Central memory CD8-positive, alpha-beta T cell (primary cell): ENCODE data around the gene TARDBP.
"Not testable (repeated sequence)": the region's sequence is repeated elsewhere in the genome, so short reads cannot be mapped to it uniquely, and the experiment has no call there.

ENCODE experiments used
- ATAC-seq: fragments of 150-1000 bp; cut with Tn5 transposase; replicated peaks from 2 replicates; pipeline ENCODE4 v1.10.0; 2022; ENCODE audit warnings: mild to moderate bottlenecking, moderate FRiP score, moderate number of reproducible peaks; ENCODE audit not compliant: poor library complexity, severe bottlenecking; ENCODE audit errors: extremely low read depth
- DNase-seq, 2 donors: peaks; one replicate each; pipeline ENCODE4 v3.0.0; 2021; ENCODE audit warnings: low spot score in 2 of 2
- H3K27ac Mint-ChIP-seq: one replicate; pipeline ENCODE4 v1.8.0; 2022; ENCODE audit warnings: low read depth, mild to moderate bottlenecking, moderate library complexity, mixed read lengths
- H3K27me3 Mint-ChIP-seq: one replicate; pipeline ENCODE4 v1.8.0; 2022; ENCODE audit warnings: mixed read lengths
- H3K36me3 Mint-ChIP-seq: one replicate; pipeline ENCODE4 v1.8.0; 2022; ENCODE audit warnings: mild to moderate bottlenecking, moderate library complexity, mixed read lengths; ENCODE audit not compliant: insufficient read depth
- H3K4me1 Mint-ChIP-seq: one replicate; pipeline ENCODE4 v1.8.0; 2022; ENCODE audit warnings: mixed read lengths
- H3K4me3 Mint-ChIP-seq: one replicate; pipeline ENCODE4 v1.8.0; 2022; ENCODE audit warnings: mild to moderate bottlenecking, moderate library complexity, mixed read lengths
- H3K9me3 Mint-ChIP-seq: one replicate; pipeline ENCODE4 v1.8.0; 2022; ENCODE audit warnings: mixed read lengths

Gene TARDBP

GRCh38 chr1:11039351-11040104 is 27.1 kb downstream of the TARDBP start:
- DNase-seq, result no peak
- Mint-ChIP-seq H3K27me3 (no peaks in the 10 kb centered on the region), H3K9me3 (no peaks in the 10 kb centered on the region), H3K4me3 (no peak overlapping the region), H3K4me1 (no peaks in the 10 kb centered on the region), H3K27ac (no peak overlapping the region), H3K36me3 (no peaks in the 10 kb centered on the region)
- ATAC-seq, result no peak

DNA sequence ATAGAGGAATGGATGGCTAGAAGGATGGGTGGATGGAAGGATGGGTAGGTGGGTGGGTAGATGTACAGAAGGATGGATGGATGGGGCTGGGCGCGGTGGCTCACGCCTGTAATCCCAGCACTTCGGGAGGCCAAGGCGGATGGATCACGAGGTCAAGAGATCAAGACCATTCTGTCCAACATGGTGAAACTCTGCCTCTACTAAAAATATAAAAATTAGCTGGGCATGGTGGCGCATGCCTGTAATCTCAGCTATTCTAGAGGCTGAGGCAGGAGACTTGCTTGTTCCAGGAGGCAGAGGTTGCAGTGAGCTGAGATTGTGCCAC is 27.6 kb downstream of the TARDBP start:
- ATAC-seq, H3K4me1 Mint-ChIP-seq, H3K4me3 Mint-ChIP-seq, H3K27ac Mint-ChIP-seq, H3K36me3 Mint-ChIP-seq, H3K27me3 Mint-ChIP-seq, DNase-seq, H3K9me3 Mint-ChIP-seq: not testable (repeated sequence)

DNA sequence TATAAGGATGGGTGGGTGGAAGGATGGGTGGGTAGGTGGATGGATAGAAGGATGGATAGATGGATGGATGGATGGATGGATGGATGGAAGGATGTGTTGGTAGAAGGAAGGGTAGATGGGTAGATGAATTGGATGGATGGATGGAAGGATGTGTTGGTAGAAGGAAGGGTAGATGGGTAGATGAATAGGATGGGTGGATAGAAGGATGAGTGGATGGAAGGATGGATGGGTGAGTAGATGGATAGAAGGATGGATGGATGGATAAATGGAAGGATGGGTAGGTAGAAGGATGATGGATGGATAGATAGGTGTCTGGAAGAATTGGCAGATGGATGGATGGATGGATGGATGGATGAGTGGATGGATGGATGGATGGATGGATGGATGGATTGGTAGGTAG is 28.6 kb downstream of the TARDBP start:
- no peaks in the 10 kb centered on the region for H3K9me3 Mint-ChIP-seq
- no peaks in the 10 kb centered on the region for H3K4me1 Mint-ChIP-seq
- DNase-seq (no peak), ATAC-seq (no peak)
- no peak overlapping the region for H3K27ac Mint-ChIP-seq
- no peaks in the 10 kb centered on the region for H3K27me3 Mint-ChIP-seq
- no peak overlapping the region for H3K4me3 Mint-ChIP-seq
- H3K36me3 Mint-ChIP-seq, result no peaks in the 10 kb centered on the region

DNA sequence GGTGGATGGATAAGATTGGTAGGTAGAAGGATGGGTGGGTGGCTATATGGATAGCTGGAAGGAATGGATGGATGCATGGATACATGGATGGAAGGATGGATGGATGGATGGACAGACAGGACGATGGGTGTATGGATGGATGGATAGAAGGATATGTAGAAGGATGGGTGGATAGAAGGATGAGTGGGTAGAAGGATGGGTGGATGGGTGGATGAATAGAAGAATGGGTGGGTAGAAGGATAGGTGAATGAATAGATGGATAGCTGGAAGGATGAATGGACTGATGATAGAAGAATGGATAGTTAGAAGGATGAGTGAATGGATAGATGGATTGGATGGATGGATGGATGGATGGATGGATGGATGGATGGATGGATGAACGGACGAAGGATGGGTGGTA is 29.6 kb downstream of the TARDBP start:
- Mint-ChIP-seq H3K27ac (no peak overlapping the region), H3K36me3 (no peaks in the 10 kb centered on the region), H3K27me3 (no peaks in the 10 kb centered on the region), H3K4me3 (no peak overlapping the region), H3K9me3 (no peaks in the 10 kb centered on the region), H3K4me1 (no peaks in the 10 kb centered on the region)
- DNase-seq (no peak), ATAC-seq (no peak)

DNA sequence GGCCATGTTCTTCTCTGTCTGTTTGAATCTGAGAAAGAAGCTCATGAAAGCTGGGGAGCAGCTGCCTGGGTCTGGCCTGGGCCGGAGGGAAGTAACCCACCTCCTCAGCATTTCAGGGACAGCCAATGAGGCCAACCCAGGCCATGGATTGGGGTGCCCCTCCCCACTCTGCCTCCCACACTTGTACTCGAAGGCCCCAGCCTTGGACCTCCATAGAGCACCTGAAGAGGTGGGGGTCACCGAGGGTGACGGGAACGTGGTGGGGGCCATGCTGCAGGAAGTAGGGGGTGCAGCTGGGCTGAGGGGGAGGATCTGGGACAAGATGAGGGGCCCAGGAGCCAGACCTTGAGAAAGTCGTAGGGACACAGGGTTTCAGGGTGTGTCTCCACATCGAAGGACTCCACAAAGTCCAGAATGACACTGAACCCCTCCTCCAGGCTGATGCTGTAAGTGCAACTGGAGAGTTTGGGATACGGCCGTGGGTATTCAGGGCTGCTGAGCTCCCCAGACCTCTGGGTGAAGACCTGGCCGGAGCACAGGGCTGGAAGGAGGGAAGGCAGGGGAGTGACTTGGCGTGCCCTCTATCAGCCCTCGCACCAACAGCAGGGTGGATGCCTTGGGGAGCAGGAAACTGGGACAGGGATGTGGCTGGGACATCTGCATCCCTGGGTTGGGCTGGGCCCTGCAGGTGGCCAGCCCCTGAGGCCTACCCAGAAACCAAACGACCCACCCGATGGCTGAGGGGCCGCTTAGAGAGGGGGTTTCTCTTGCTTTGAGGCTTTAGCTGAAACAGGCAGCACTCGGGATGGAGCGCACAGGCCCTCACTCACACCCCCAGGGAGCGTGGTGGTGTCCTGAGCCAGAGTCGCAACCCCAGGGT is 30.8 kb downstream of the TARDBP start:
- H3K4me1 Mint-ChIP-seq, result no peaks in the 10 kb centered on the region
- no peak for DNase-seq
- no peak overlapping the region for H3K27ac Mint-ChIP-seq
- no peak overlapping the region for H3K4me3 Mint-ChIP-seq
- no peaks in the 10 kb centered on the region for H3K27me3 Mint-ChIP-seq
- no peak for ATAC-seq
- H3K36me3 Mint-ChIP-seq, result no peaks in the 10 kb centered on the region
- no peaks in the 10 kb centered on the region for H3K9me3 Mint-ChIP-seq

- ATAC-seq (no peak), DNase-seq (no peak)
- no peaks in the 10 kb centered on the region for H3K9me3 Mint-ChIP-seq
- H3K27ac Mint-ChIP-seq, result no peak overlapping the region
- H3K27me3 Mint-ChIP-seq, result no peaks in the 10 kb centered on the region
- no peaks in the 10 kb centered on the region for H3K36me3 Mint-ChIP-seq
- H3K4me3 Mint-ChIP-seq, result no peak overlapping the region
- H3K4me1 Mint-ChIP-seq, result no peaks in the 10 kb centered on the region
These were observed 31.8 kb downstream of the TARDBP start for GRCh38 chr1:11044086-11044848.

- Mint-ChIP-seq H3K4me3 (no peak overlapping the region), H3K27ac (no peak overlapping the region), H3K9me3 (no peaks in the 10 kb centered on the region), H3K36me3 (no peaks in the 10 kb centered on the region), H3K27me3 (no peaks in the 10 kb centered on the region), H3K4me1 (no peaks in the 10 kb centered on the region)
- no peak for DNase-seq
- ATAC-seq, result no peak
These were observed 32.5 kb downstream of the TARDBP start for GRCh38 chr1:11044849-11045427.

GRCh38 chr1:11045428-11046269 is 33.2 kb downstream of the TARDBP start:
- ATAC-seq (no peak), DNase-seq (no peak)
- Mint-ChIP-seq H3K36me3 (no peaks in the 10 kb centered on the region), H3K27me3 (no peaks in the 10 kb centered on the region), H3K4me1 (no peaks in the 10 kb centered on the region), H3K4me3 (no peak overlapping the region), H3K9me3 (no peaks in the 10 kb centered on the region), H3K27ac (no peak overlapping the region)

DNA sequence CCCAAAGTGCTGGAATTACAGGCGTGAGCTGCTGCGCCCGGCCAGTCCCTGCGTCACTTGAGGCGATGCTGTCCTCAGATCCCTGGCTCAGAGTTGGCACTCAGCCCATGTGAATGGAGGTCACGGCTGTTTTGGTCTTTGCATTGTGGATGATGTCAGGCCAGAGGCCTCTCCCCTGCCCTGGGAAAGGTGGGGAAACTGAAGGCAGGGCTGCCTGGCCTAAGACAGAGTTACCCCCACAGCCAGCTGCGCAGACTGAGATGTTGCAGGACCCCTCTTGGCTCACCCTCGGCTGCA is 33.8 kb downstream of the TARDBP start:
- Mint-ChIP-seq H3K36me3 (no peaks in the 10 kb centered on the region), H3K27me3 (no peaks in the 10 kb centered on the region), H3K4me1 (no peaks in the 10 kb centered on the region), H3K27ac (no peak overlapping the region), H3K4me3 (no peak overlapping the region), H3K9me3 (no peaks in the 10 kb centered on the region)
- ATAC-seq, result no peak
- DNase-seq, result no peak

GRCh38 chr1:11046625-11047365 is 34.3 kb downstream of the TARDBP start, which contains the start of gene MASP2:
TSS of gene MASP2 (minus strand) at chr1:11047239. CDS start at chr1:11047207, 32 bp downstream.
- Mint-ChIP-seq H3K36me3 (no peaks in the 10 kb centered on the region), H3K4me3 (no peak within 1 kb of the TSS), H3K27ac (no peak within 1 kb of the TSS), H3K27me3 (no peaks in the 10 kb centered on the region), H3K9me3 (no peaks in the 10 kb centered on the region), H3K4me1 (no peaks in the 10 kb centered on the region)
- no peak for DNase-seq
- ATAC-seq, result no peak

DNA sequence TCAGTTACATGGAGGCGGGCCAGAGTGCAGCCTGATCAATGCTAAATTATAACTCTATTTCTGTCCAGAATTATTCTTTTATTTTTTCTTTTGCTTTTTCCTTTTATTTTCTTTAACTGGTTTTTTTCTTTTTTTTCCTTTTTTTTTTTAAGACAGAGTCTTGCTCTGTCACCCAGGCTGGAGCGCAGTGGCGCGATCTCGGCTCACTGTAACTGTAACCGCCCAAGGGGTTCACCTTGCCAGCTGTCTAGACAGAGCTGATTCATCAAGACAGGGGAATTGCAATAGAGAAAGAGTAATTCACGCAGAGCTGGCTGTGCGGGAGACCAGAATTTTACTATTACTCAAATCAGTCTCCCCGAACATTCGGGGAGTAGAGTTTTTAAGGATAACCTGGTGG is 38.7 kb downstream of the TARDBP start:
- not testable (repeated sequence) for H3K4me3 Mint-ChIP-seq, DNase-seq, H3K27me3 Mint-ChIP-seq, H3K9me3 Mint-ChIP-seq, ATAC-seq, H3K4me1 Mint-ChIP-seq, H3K27ac Mint-ChIP-seq
- peaks cover 10% of the 10 kb centered on the region for H3K36me3 Mint-ChIP-seq
